GM21423 (cell line): ENCODE results near the gene BCL2L2.
"Not testable (repeated sequence)": the region's sequence is repeated elsewhere in the genome, so short reads cannot be mapped to it uniquely, and the experiment has no call there.

ENCODE experiments used
- ATAC-seq: cut with Tn5 transposase; IDR thresholded peaks from one replicate; pipeline ENCODE4 v1.9.1; 2021; ENCODE audit warnings: mild to moderate bottlenecking, moderate library complexity; ENCODE audit not compliant: unreplicated experiment

BCL2L2 gene

DNA sequence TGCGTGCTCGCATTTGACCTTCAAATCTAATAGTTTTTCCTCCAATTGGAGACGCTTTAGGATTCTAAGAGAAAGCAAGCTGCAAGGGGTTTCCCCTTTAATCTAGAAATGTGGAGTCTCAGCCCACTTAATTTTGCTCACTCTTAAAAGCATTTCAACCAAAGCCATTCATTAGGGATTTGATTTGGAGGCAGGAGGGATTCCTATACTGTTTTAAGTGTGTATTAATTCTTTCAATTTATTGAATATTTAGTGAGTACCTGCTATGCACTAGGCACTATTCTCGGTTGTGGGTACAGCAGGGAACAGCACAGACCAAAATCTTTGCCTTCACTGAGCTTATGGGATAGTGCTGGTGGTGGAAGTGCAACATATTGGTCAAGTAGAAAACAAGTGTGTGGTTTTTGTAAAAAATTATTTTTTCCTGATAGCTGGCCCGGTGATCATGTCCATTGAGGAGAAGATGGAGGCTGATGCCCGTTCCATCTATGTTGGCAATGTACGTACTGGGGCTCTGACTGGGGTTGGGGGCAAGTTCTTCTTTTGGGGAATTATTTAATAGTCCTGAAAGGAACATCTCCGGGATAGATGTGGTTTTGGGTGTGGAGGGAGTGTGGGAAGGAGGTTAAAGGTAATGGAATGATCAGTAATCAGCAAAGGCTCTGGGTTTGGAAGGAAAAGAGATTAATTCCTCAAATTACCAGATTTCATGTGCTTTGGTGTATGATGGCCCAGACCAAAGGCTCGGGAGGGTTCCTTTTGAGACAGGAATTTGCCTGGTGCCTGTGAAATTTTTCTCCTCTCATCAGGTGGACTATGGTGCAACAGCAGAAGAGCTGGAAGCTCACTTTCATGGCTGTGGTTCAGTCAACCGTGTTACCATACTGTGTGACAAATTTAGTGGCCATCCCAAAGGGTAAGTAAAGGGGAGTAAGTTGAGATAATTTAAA is 16.2 kb downstream of the BCL2L2 start:
- ATAC-seq: no peak

GRCh38 chr14:23323838-23324454 is 17.3 kb downstream of the BCL2L2 start:
- ATAC-seq: no peak

- no peak for ATAC-seq
Observed at GRCh38 chr14:23324455-23324846, 17.8 kb downstream of the BCL2L2 start.

DNA sequence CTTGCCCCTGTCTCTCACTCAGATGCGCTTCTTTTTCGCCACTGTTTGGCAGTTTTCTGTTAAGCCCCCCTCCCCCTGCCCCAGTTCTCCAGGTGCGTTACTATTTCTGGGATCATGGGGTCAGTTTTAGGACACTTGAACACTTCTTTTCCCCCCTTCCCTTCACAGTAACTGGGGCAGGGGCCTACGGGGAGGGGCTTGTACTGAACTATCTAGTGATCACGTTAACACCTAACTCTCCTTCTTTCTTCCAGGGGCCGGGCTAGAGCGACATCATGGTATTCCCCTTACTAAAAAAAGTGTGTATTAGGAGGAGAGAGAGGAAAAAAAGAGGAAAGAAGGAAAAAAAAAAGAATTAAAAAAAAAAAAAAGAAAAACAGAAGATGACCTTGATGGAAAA is 18.4 kb downstream of the BCL2L2 start:
- no peak for ATAC-seq

DNA sequence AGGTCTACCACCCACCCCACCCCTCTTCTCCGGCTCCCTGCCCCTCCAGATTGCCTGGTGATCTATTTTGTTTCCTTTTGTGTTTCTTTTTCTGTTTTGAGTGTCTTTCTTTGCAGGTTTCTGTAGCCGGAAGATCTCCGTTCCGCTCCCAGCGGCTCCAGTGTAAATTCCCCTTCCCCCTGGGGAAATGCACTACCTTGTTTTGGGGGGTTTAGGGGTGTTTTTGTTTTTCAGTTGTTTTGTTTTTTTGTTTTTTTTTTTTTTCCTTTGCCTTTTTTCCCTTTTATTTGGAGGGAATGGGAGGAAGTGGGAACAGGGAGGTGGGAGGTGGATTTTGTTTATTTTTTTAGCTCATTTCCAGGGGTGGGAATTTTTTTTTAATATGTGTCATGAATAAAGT is 19.1 kb downstream of the BCL2L2 start:
- not testable (repeated sequence) for ATAC-seq

- ATAC-seq: no peak
Observed at GRCh38 chr14:23326491-23327332, 20.1 kb downstream of the BCL2L2 start.

GRCh38 chr14:23327947-23328744 is 21.5 kb downstream of the BCL2L2 start:
- ATAC-seq: no peak

DNA sequence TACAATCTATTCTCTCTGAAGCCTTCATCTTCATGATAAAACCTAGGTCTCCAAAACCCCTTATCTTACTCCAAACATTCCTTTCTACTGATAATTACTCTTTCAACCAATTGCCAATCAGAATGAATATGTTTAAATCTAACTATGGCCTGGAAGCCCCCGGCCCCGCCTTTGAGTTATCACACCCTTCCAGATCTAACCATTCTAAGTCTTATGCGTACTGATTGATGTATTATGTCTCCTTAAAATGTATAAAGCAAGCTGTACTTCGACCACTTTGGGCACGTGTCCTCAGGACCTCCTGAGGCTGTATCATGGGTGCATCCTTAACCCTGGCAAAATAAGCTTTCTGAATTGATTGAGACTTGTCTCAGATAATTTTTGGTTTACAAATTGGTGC is 29.0 kb downstream of the BCL2L2 start:
- no peak for ATAC-seq

DNA sequence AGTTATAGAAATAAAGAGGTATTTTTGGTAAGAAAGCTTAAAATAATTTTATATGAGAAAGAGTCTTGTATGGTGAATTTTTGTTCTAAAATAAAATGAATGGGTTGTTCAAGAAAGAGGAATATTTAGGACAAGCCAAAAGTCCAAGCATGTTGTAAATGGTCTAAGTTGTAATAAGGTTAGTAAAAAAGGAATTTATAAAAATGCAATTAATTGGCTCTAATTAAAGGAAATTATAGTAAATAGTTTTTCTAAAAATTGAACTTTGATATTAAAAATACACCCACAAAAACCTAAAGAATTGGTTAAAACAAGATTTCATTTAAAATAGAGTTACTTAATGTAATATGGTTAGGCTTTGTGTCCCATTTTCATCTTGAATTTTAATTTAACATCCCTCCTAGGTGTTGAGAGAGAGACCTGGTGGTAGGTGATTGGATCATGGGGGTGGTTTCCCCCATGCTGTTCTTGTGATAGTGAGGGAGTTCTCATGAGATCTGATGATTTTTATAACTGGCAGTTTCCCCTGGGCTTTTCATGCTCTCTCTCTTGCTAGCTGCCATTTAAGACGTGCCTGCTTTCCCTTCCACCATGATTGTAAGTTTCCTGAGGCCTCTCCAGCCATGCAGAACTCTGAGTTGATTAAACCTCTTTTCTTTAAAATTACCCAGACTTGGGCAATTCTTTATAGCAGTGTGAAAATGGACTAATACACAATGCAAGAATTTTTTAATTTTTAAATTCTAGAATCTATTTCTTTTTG is 33.1 kb downstream of the BCL2L2 start:
- ATAC-seq: no peak

DNA sequence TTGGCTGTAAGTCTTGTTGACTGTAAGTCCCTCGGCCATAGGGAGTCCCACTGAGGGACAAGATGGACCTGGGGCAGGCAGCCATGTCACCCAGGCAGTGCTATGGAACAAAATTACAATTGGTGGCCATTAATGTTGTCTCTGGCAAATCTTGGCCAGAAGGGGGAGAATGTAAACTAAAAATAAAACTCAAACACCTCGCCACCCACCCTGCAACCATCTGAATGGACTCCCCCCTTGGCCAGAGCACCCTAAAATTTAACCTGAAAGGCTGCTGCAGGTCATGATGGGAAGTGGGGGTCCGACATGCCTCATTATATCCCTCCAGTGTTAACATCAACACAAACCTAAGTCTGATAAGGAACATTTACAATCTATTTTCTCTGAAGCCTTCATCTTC is 37.8 kb downstream of the BCL2L2 start:
- ATAC-seq: no peak

- no peak for ATAC-seq
Observed at GRCh38 chr14:23345987-23346692, 39.5 kb downstream of the BCL2L2 start.

DNA sequence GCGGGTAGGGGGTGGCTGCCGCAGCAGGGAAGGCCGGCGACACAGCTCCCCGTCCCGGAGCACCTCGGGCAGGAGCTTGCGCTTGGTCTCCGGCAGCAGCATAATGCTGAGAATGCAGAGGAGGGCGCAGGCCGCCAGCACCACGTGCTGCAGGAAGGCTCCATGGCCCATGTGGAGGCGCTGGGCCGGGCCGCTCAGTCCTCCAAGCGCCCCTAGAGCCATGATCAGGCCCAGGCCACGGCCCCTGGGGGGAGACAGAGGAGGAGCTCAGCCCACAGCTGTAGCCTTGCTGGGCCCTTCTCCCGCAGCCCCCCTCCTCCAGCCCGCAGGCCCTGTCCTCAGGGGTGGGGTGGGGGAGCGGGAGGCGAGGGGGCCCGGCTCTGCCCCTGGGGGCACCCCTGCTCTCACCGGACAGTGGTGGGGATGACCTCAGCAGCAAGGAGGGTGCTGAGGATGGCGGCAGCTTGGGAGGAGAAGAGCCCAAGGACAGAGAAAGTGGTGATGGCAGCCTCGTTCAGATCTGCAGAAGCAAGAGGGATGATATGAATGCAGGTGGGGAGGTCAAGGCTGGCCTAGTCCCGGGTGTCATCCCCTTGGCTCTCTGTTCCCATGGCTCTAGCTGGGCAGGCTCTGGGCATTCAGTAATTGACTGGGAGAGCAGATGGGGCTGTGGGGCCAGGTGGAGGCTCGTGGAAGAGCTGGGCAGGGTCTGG is 40.2 kb downstream of the BCL2L2 start:
- ATAC-seq: no peak

DNA sequence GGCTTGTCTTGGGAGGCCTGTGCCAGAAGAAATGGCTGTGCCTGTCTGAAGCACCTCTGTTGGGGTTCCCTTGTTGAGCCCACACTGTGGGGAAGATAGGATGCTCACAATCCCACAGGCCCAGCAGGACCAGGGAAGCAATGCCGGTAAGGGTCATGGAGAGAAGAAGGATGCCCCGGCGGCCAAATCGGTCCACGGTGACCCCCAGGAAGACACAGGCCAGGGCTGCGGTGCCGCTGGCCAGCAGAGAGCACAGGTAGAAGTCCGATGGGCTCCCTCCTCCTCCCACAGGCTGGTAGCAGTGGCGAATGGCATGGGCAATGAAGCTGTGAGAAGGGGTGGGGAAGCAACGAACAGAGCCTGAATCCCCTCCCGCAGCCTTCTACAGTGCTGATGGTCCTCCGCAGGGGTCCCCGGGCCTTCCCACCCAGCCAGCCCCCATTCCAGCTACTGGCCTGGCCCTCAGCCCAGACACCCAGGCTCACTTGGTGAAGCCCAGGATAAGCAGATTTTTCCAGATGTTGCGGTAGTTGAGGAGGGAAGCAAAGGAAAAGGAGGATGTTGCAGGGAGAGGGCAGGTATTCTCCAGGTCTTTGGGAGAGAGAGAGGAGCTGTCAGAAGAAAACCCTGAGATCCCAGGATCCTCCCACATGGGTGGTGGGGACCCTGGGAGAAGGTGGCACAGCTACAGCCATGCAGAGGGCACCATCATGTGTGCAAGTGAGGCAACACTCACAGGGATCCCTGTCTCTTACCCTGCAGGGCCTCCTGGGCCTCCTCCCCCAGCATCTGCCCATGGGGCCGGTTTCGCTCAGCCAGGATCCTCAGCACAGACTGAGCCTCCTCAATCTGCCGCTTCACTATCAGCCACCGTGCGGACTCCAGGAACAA is 41.0 kb downstream of the BCL2L2 start:
- no peak for ATAC-seq

GRCh38 chr14:23348297-23348655 is 41.6 kb downstream of the BCL2L2 start:
- no peak for ATAC-seq

DNA sequence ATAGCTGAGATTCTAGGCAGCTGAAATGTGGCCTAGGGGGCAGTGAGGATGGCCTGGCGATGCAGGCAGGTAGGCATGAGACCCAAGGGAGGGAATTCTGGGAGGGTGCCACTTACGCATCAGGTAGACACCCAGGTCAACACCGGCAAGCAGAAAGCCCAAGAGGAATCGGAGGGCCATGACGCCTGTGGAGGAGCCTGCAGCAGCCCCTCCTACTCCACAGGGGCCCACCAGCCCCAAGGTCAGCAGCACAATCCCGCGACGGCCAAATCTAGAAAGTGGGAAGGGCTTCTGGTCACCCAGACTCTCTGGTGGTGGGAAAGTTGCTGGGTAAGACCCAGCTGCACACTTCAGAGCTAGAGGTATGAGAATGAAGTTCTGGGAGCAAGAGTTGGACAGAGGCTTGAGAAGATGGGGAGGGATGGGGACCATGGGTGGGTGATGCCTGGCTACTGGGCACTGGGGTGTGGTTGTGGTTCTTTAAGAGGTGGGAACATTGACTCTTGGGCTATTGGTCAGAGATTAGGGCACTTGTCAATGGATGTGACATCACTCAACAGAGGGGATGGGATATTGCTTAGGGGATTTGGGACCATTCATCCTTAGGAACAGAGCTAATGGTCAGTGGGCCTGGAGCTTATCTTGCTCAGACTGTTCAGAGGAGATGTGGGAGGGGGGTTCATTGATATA is 42.7 kb downstream of the BCL2L2 start:
- no peak for ATAC-seq

DNA sequence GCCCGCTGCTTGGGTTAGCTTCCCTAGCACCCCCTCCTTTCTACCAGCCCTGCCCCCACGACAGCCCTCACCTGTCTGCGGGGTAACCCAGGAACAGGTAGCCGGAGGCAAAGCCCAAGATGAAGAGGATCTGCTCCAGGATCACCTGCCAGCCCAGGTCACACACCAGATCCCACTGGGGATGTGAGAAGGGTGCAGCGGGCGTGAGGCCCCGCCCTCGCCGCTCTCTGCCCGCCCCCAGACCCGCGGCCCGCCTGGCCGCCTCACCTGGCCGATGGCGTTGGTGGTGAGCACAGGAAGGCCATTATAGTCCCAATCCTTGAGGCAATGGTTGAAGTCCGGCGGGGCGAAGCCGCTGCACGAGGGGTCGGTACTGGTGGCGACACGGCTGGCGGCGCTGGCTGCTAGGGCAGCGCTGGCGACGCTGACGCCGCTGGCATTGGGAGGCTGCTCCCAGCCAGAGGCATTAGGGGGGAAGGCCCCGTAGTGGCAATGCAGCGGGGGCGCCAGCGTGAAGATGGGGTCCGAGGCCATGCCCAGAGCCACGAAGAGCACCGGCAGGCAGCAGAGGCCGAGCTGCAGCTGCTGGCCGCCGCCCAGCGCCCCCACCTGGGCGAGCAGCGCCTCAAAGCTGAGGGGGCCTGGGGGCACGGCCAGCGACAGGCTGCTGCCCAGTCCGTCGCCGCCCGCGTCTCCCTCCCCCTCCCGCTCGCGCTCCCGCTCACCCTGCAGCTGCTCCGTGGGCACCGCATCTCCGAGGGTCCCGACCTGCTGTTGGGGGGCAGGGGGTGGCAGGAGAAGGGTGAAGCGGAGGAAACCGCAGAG is 45.3 kb downstream of the BCL2L2 start:
- ATAC-seq: no peak
